H1 (cell line): ENCODE measurements around the gene SPACA9. TPM values are rescaled to one million over a fixed set of nuclear protein-coding genes. Genes with fewer than 3 reads are reported as not detected.

ENCODE experiments used
- CTCF ChIA-PET: fragments of 300-600 bp; sonication (Branson Sonifier 250); formaldehyde crosslinking; loops from one replicate; lab custom pipeline; 2021; ENCODE audit not compliant: partially characterized antibody; lab: Charles Lee
- POLR2A ChIA-PET: fragments of 300-600 bp; sonication (Branson Sonifier 250); formaldehyde crosslinking; loops from one replicate; lab custom pipeline; 2021; ENCODE audit warnings: inconsistent platforms; ENCODE audit not compliant: partially characterized antibody; lab: Charles Lee
- DNase-seq, 2 experiments: peaks; one replicate each; pipeline versions ENCODE4 v3.0.0 to v3.0.0-alpha.2; 2010 to 2022; ENCODE audit warnings: low spot score in 2 of 2, low read depth in 1 of 2, mixed read lengths in 1 of 2
- FAIRE-seq: peaks from 2 replicates; lab custom pipeline; 2011; peaks lifted over from hg19 to GRCh38; lab: Jason Lieb, UNC
- H2AFZ ChIP-seq: 2 replicates; pipeline ENCODE4 v1.8.1; 2012; ENCODE audit warnings: low read length, inconsistent platforms
- H2AK5ac ChIP-seq: 2 replicates; pipeline ENCODE4 v1.6.1; 2013; ENCODE audit warnings: low read depth, low read length
- H2BK120ac ChIP-seq: replicated peaks from 2 replicates; pipeline ENCODE3; 2013; ENCODE audit warnings: low read depth, low read length, inconsistent platforms
- H2BK12ac ChIP-seq: 2 replicates; pipeline ENCODE4 v1.6.1; 2013; ENCODE audit warnings: low read depth, low read length
- H2BK15ac ChIP-seq: 2 replicates; pipeline ENCODE4 v1.6.1; 2013; ENCODE audit warnings: low read length
- H2BK20ac ChIP-seq: 2 replicates; pipeline ENCODE4 v1.6.1; 2013; ENCODE audit warnings: low read length
- H2BK5ac ChIP-seq: 2 replicates; pipeline ENCODE4 v1.6.1; 2013; ENCODE audit warnings: low read depth, low read length
- H3K14ac ChIP-seq: 2 replicates; pipeline ENCODE4 v1.6.1; 2013; ENCODE audit warnings: inconsistent platforms; ENCODE audit not compliant: insufficient read length
- H3K18ac ChIP-seq: 2 replicates; pipeline ENCODE4 v1.6.1; 2013; ENCODE audit warnings: low read length; ENCODE audit errors: extremely low read depth
- H3K23ac ChIP-seq: 2 replicates; pipeline ENCODE4 v1.6.1; 2013; ENCODE audit warnings: inconsistent platforms; ENCODE audit not compliant: insufficient read length
- H3K23me2 ChIP-seq: 2 replicates; pipeline ENCODE4 v1.6.1; 2013; ENCODE audit warnings: low read depth, low read length
- H3K27ac ChIP-seq: 2 replicates; pipeline ENCODE4 v1.6.1; 2011; ENCODE audit warnings: low read depth, low read length, inconsistent platforms
- H3K27me3 ChIP-seq, 4 experiments: replicated peaks in 1 of 4; 1 replicate in 1 of 4; 2 replicates in 3 of 4; pipeline versions ENCODE4 v1.6.1 to v1.8.1; 2011 to 2013; ENCODE audit warnings: low read length in 3 of 4, mild to moderate bottlenecking in 3 of 4, inconsistent platforms in 2 of 4, mixed read lengths in 2 of 4, moderate library complexity in 1 of 4; ENCODE audit not compliant: control insufficient read depth in 3 of 4, insufficient read depth in 3 of 4; ENCODE audit errors: extremely low read depth in 1 of 4
- H3K36me3 ChIP-seq, 4 experiments: 2 replicates each; pipeline versions ENCODE4 v1.6.1 to v1.8.1; 2011 to 2013; ENCODE audit warnings: mild to moderate bottlenecking in 4 of 4, low read length in 3 of 4, moderate library complexity in 2 of 4, control low read depth in 1 of 4, inconsistent platforms in 1 of 4; ENCODE audit not compliant: insufficient read depth in 4 of 4, control insufficient read depth in 2 of 4
- H3K4ac ChIP-seq: replicated peaks from 2 replicates; pipeline ENCODE3; 2013; ENCODE audit warnings: low read length, low read depth, mixed read lengths, inconsistent platforms; ENCODE audit not compliant: insufficient read length
- H3K4me1 ChIP-seq, 4 experiments: replicated peaks in 1 of 4; 1 replicate in 1 of 4; 2 replicates in 3 of 4; pipeline versions ENCODE4 v1.6.1 to v1.8.1; 2011 to 2013; ENCODE audit warnings: low read length in 3 of 4, inconsistent platforms in 2 of 4, mixed read lengths in 1 of 4; ENCODE audit not compliant: insufficient read depth in 4 of 4, control insufficient read depth in 3 of 4
- H3K4me2 ChIP-seq, 2 experiments: 2 replicates each; pipeline versions ENCODE4 v1.6.1 to v1.8.1; 2011 to 2013; ENCODE audit warnings: low read depth in 2 of 2, low read length in 2 of 2, control low read depth in 1 of 2, inconsistent platforms in 1 of 2, mild to moderate bottlenecking in 1 of 2; ENCODE audit not compliant: insufficient read depth in 1 of 2
- H3K4me3 ChIP-seq, 4 experiments: fragments of 200-600, 300-600 bp in 1 of 4; sonication (generic), shearing (Covaris generic), sonication (Bioruptor Twin) in 1 of 4; 2 replicates each; pipeline versions ENCODE4 v1.5.1 to v1.8.1; 2011 to 2016; ENCODE audit warnings: low read length in 4 of 4, low read depth in 3 of 4, control low read depth in 2 of 4, inconsistent platforms in 2 of 4, mild to moderate bottlenecking in 2 of 4, mixed read lengths in 1 of 4, moderate library complexity in 1 of 4; ENCODE audit not compliant: insufficient read depth in 2 of 4; ENCODE audit errors: extremely low read depth in 1 of 4
- H3K56ac ChIP-seq: replicated peaks from 2 replicates; pipeline ENCODE3; 2013; ENCODE audit warnings: low read depth, mild to moderate bottlenecking, mixed read lengths, low read length, inconsistent platforms; ENCODE audit not compliant: insufficient read length
- H3K79me1 ChIP-seq: 2 replicates; pipeline ENCODE4 v1.6.1; 2013; ENCODE audit warnings: low read depth, low read length, control low read depth
- H3K79me2 ChIP-seq, 2 experiments: 2 replicates each; pipeline versions ENCODE4 v1.6.1 to v1.8.1; 2012 to 2013; ENCODE audit warnings: low read length in 2 of 2, mild to moderate bottlenecking in 2 of 2, inconsistent platforms in 1 of 2; ENCODE audit not compliant: insufficient read depth in 2 of 2, control insufficient read depth in 1 of 2
- H3K9ac ChIP-seq, 4 experiments: replicated peaks in 1 of 4; 1 replicate in 1 of 4; 2 replicates in 3 of 4; pipeline versions ENCODE4 v1.6.1 to v1.8.1; 2011 to 2013; ENCODE audit warnings: low read depth in 3 of 4, low read length in 3 of 4, control low read depth in 2 of 4, mild to moderate bottlenecking in 2 of 4, moderate library complexity in 2 of 4, inconsistent platforms in 1 of 4; ENCODE audit errors: extremely low read depth in 1 of 4
- H3K9me3 ChIP-seq, 2 experiments: 2 replicates each; pipeline versions ENCODE4 v1.6.1 to v1.8.1; 2012 to 2013; ENCODE audit warnings: mild to moderate bottlenecking in 2 of 2, moderate library complexity in 2 of 2, control low read depth in 1 of 2, inconsistent platforms in 1 of 2, low read depth in 1 of 2, low read length in 1 of 2, mixed read lengths in 1 of 2; ENCODE audit not compliant: insufficient read depth in 2 of 2
- H4K20me1 ChIP-seq, 2 experiments: replicated peaks in 1 of 2; 2 replicates each; pipeline versions ENCODE3 to v1.8.1; 2011 to 2013; ENCODE audit warnings: inconsistent platforms in 2 of 2, low read length in 2 of 2, mild to moderate bottlenecking in 1 of 2; ENCODE audit not compliant: insufficient read depth in 2 of 2, control insufficient read depth in 1 of 2
- H4K5ac ChIP-seq: 2 replicates; pipeline ENCODE4 v1.6.1; 2013; ENCODE audit warnings: low read length, low read depth, mixed read lengths, inconsistent platforms; ENCODE audit not compliant: insufficient read length
- H4K8ac ChIP-seq: 2 replicates; pipeline ENCODE4 v1.8.0; 2013; ENCODE audit warnings: mild to moderate bottlenecking, moderate library complexity, low read length, inconsistent platforms; ENCODE audit not compliant: insufficient read depth; ENCODE audit errors: extremely low read depth
- H4K91ac ChIP-seq: replicated peaks from 2 replicates; pipeline ENCODE3; 2013; ENCODE audit warnings: low read length, mixed read lengths, inconsistent platforms; ENCODE audit not compliant: insufficient read length
- BACH1 ChIP-seq: IDR thresholded peaks from 2 replicates; pipeline ENCODE4 v1.6.1; 2012; ENCODE audit warnings: low read length, improper control_type of control experiment
- BRCA1 ChIP-seq: IDR thresholded peaks from 2 replicates; pipeline ENCODE4 v1.6.1; 2012; ENCODE audit warnings: low read depth, low read length, improper control_type of control experiment
- CBX8 ChIP-seq: fragments of 300-800, 300-1000 bp; sonication (generic); IDR thresholded peaks from 2 replicates; pipeline ENCODE4 v1.7.1; 2016; ENCODE audit warnings: low read depth, low read length, borderline replicate concordance
- CHD2 ChIP-seq: IDR thresholded peaks from 2 replicates; pipeline ENCODE4 v1.6.1; 2012; ENCODE audit warnings: low read length, improper control_type of control experiment
- GABPA ChIP-seq: IDR thresholded peaks from 2 replicates; pipeline ENCODE4 v1.6.1; 2011; ENCODE audit warnings: mild to moderate bottlenecking, low read length, moderate library complexity, borderline replicate concordance; ENCODE audit not compliant: insufficient read depth
- KDM1A ChIP-seq: fragments of 200-600, 300-600 bp; sonication (generic); IDR thresholded peaks from 2 replicates; pipeline ENCODE4 v1.7.1; 2016; ENCODE audit warnings: mild to moderate bottlenecking, low read length, borderline replicate concordance
- WGBS, 2 experiments: shearing (Covaris generic) in 1 of 2; methylation state at CpG; one replicate each; pipeline versions ENCODE4 v1.1.6 to v1.1.7; 2013 to 2015; ENCODE audit warnings: low lambda C conversion rate in 2 of 2, mixed read lengths in 2 of 2, inconsistent platforms in 1 of 2, low coverage in 1 of 2, missing lambda C conversion rate in 1 of 2; ENCODE audit not compliant: insufficient replicate concordance in 2 of 2, insufficient coverage in 1 of 2, insufficient read length in 1 of 2; ENCODE audit errors: extremely low coverage in 1 of 2, missing lambda C conversion rate in 1 of 2; 5-methylcytosine and 5-hydroxymethylcytosine counted together
- polyA plus RNA-seq, 7 experiments: library from polyadenylated mRNA; depleted of rRNA in 3 of 7; stranded (reverse) in 5 of 7; unstranded in 2 of 7; fragments of >200 nt in 5 of 7; fragments of 200-250 nt in 2 of 7; gene quantifications; 1 replicate in 5 of 7; 2 replicates in 1 of 7; 4 replicates in 1 of 7; pipeline versions ENCODE4 v1.2.1 to v1.2.3, GENCODE V29; 2011 to 2013; ENCODE audit warnings: missing spikeins in 2 of 7, mixed read lengths in 2 of 7
- total RNA-seq: library from RNA; stranded (reverse); fragmentation: NEBNext Ultra II Directional; extraction: Animal tissue kit (Norgen Biotek cat#: 25700); gene quantifications from 2 replicates; pipeline ENCODE4 v1.2.1, GENCODE V29; 2021

The SPACA9 gene
- total and polyA plus RNA-seq, 2 of the 8 experiments (the other 6 are each of a cell fraction or from before 2014, with no cell fraction given) = 0.63 to 1.3 TPM

DNA sequence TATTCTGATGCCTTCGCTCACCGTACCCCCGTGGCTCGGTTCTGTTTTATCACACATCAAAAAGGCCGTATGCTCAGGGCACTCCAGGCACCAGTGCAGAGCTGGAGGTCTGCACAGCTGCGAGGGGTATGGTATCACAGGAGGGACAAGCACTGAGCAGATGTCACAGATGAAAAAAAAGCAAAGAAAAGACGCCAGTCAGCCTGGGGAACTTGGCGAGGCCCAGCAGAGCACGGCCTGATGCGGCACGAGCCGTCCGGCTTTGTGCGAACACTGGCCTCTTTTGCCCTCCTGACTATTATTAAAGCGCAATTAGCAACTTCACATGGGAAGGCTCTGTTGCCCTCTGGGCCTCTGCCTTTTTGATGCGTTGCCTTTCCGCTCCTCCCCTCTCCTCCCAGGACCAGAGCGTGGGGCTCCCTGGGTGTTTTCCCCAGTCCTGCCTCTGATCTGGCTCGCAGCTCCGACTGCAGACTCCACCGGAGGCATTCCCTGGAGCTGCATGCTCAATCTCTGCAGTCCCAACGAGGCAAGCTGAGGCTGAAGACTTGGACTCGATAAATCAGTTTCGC lies 45.1 kb upstream of the SPACA9 start:
- H3K23me2 ChIP-seq = 0 out of 2 replicates have a peak, but pooled peaks cover 2% of the 10 kb centered on the region
- 0 out of 2 replicates have a peak overlapping the region, but pooled peaks have one; percentile 13 for H3K18ac ChIP-seq
- no peak overlapping the region for H2BK120ac ChIP-seq
- H3K9ac ChIP-seq = no peak overlapping the region
- H2AK5ac ChIP-seq = no peak overlapping the region
- H3K56ac ChIP-seq = no peak overlapping the region
- H3K4me2 ChIP-seq = no peak overlapping the region
- no peak for TF ChIP-seq GABPA
- TF ChIP-seq CHD2 = no peak
- no peak for TF ChIP-seq CBX8
- no peak for TF ChIP-seq KDM1A
- no peak for TF ChIP-seq BRCA1
- no peak for TF ChIP-seq BACH1
- H3K36me3 ChIP-seq = no peaks in the 10 kb centered on the region
- WGBS, 2 experiments = 87% methylated on average over 22 of the region's 24 CpGs; no CpG with 5 or more reads in 1 of the 2 experiments
- no peaks in the 10 kb centered on the region for H3K79me2 ChIP-seq
- POLR2A ChIA-PET = no interaction called here
- no peaks in the 10 kb centered on the region for H3K79me1 ChIP-seq
- no peaks in the 10 kb centered on the region for H3K4me1 ChIP-seq
- CTCF ChIA-PET = interaction anchor here (0.9 to 2.3 kb wide), 3 partner anchors 15 to 68 kb away, joined by 3 to 9 read pairs (median 4); no protein-coding TSS in a partner anchor
- H4K5ac ChIP-seq = no peak overlapping the region
- no peaks in the 10 kb centered on the region for H3K9me3 ChIP-seq
- FAIRE-seq = no peak
- no peak overlapping the region for H2BK20ac ChIP-seq
- no peak overlapping the region for H3K4me3 ChIP-seq
- H4K91ac ChIP-seq = no peak overlapping the region
- no peaks in the 10 kb centered on the region for H4K20me1 ChIP-seq
- H2BK15ac ChIP-seq = no peak overlapping the region
- H3K4ac ChIP-seq = no peak overlapping the region
- no peak for DNase-seq
- no peak overlapping the region for H2BK5ac ChIP-seq
- H3K23ac ChIP-seq = no peak overlapping the region
- no peak overlapping the region for H2AFZ ChIP-seq
- no peak overlapping the region for H3K14ac ChIP-seq
- peak overlapping the region; percentile 18; the same call in 1 of the 2 replicates for H4K8ac ChIP-seq
- H2BK12ac ChIP-seq = no peak overlapping the region
- H3K27me3 ChIP-seq = no peaks in the 10 kb centered on the region
- H3K27ac ChIP-seq = no peak overlapping the region
